NCI-H1092 treated with DMSO at 0.1 percent for 48 hours (cell line): Measurements from ENCODE around the gene SLAMF1.

Experiments
- DNase-seq: peaks from one replicate; lab custom pipeline; 2025; lab: John Stamatoyannopoulos, UW

The SLAMF1 gene

DNA sequence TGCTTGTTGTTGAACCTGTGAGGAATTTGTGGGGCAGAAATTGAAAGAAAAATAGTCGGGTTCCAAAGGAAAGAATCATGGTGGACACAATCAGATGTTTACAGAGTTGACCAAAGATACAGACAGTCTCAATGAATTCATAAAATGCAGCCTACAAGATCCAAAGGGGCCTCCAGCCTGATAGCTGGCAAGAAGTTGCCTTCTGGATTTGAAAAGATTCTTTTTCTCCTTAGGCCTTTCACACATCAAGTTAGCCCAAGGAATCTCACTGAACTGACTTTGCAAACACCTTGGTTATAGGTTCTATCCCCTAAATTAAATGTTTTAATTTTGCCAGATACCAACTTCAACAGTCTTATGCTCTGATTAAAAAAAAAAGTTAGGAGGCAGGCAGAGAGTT lies 21.5 kb downstream of the SLAMF1 start:
- no peak for DNase-seq

DNA sequence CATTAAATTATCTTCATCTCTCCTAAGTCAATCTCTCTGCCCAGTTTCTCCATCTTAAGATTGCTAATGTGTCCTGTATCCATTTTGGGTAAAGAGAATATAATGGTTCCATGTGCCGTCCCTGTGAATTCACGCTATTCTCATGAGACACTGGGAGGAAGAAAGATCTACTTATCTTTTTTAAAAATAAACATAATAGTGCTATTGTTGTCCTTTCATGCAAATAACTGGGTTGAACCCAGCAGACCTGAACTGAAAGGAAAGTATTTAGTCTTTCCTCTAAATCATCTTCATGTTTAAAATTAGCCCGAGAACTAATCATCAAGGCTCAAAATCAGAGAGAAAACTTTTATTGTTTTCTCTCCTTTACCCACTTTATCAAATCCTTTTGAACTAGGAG lies 22.4 kb downstream of the SLAMF1 start:
- DNase-seq = no peak

DNA sequence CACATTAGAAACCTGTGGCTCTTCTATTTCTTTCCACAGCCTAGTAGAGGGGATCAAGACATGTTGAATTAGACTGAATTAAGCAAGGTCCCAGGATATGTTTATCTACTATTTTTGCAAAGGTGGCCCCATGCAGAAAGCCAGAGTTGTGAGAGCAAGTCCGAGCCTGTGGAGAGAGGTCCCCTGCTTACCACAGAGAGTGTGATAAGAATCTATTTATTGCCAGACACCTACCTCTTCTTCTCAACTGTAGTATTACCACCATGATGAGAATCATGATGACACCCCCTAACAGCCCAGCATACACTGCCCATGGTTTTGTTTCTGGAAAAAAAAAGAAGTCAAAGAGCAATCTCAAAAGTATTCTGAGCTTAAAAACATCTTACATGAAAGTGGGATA lies 23.0 kb downstream of the SLAMF1 start:
- no peak for DNase-seq

DNA sequence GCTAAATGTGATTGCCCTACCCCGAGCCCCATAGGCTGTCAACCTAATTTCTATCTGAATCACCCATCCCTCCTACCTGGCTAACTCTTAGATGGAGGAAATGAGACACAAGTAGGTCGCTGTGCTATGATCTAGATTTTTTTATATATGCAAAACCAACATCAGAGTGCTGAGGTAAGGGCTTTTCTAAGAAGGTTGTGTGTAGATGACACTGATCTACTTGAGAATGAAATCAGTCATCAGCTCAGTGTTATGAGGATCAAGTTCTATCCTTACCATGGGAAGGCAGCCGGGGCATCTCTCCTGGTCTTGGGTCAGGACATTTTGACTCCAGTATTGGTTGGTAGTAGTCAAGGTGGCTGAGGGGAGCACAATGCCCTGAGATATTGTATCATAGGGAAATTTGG lies 23.6 kb downstream of the SLAMF1 start:
- no peak for DNase-seq

DNA sequence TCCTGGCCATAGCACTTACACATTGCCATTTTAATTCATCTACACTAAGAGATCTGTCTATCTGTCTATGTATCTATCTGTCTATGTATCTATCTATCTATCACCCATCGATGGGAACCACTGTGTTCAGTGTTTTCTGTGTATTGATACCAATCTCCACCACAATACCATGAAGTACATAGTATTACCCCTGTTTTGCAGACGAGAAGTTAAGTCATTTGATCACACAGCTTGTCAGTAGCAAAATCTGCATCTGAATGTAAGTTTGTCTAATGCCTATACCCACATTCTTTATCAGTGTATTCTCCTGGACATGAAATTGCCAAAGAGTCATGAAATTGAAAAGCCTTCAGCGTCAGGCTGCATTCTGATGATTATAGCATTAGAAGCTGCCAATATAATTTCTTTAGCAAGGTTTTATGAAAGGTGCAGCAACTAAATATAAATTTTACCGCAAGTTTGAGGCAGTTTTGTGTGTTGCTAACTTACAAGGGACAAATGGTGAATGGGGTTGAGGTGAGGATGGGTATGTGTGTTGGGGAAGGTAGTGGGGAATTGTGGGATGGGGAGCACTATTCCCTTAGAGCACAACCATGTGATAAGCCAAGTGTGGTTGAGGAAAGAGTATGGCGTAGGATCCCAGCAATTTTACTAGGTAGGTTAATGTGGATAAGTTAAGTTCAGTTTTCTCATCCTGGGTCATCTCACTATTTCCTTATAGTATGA lies 24.2 kb downstream of the SLAMF1 start:
- no peak for DNase-seq

DNA sequence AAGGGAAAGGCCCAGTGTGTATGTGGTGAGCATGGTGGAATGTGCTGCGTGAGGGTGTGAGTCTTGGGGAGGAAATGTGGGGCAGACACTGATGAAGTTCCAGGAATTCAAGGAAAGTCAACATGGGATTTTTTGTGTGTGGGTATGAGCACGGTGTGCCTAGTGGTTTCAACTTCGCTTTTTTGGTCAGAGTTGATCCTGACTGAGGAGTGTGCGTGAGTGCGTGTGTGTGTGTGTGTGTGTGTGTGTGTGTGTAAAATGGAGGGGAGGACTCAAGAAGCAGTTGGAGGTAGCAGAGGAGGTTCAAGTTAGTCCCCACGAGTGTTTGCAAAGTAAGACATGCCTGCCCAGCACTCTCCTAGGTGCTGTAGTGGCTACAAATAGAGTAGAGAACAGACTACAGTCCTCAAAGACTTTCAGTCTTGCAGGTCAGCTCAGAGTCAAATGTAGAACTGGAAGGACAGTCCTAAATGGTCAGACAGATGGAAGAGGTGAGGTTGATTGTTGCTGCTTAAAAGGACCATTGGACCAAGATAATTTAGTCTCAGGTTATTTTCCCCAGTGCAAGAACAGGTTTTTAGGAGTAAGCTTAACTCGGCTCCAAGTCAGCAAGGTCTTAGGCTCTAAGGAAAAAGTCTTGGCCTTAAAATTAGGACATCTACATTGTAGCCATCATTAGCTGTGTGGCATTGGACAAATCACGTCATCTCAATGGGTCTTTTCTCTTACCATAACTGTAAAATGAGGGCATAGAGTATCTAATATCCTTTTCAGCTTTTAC lies 25.0 kb downstream of the SLAMF1 start:
- DNase-seq = no peak

DNA sequence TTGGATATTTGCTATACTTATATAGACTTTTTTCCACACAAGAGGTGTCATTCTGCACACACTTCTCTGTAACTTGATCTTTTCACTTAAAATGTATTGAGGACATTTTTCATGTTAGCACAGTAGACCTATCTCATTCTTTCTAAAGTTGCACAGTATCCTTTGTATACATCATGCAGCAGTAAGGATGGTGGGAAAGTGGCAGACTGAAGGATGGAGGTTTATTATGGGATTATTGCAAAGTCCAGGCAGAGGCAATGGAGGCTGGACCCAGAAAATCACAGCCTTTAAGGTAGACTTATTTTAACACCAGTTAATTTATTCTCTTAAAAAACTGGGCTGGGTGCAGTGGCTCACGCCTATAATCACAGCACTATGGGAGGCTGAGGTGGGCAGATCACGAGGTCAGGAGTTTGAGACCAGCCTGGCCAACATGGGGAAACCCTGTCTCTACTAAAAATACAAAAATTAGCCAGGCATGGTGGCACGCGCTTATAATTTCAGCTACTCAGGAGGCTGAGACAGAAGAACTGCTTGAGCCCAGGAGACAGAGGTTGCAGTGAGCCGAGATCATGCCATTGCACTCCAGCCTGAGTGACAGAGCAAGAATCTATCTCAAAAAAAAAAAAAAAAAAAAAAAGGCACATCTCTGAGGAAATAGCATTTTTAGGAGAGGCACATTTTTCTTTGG lies 25.8 kb downstream of the SLAMF1 start:
- DNase-seq = no peak

DNA sequence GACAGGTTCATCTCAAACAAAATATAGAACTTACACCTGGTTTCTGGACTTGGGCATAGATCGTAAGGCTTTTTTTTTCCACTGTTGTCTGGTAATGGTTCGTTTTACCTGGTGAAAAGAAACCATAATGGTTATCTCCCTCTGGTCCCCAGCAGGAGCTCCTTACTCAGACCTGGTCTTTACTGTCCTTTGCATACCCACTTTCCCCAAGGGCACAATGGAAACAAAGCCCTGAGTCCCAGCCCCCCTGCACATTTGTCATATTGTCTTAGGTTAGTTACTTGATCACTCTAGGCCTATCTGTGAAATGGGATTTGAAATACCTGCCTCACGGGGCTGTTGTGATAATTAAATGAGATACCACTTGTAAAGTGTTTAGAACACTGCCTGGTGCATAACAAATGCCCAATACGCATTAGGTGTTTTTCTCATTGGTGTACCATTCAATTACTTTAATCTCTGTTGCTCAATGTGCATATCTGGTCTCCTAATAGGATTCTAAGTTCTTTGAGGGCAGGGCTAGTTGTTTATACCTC lies 27.0 kb downstream of the SLAMF1 start:
- DNase-seq = no peak

DNA sequence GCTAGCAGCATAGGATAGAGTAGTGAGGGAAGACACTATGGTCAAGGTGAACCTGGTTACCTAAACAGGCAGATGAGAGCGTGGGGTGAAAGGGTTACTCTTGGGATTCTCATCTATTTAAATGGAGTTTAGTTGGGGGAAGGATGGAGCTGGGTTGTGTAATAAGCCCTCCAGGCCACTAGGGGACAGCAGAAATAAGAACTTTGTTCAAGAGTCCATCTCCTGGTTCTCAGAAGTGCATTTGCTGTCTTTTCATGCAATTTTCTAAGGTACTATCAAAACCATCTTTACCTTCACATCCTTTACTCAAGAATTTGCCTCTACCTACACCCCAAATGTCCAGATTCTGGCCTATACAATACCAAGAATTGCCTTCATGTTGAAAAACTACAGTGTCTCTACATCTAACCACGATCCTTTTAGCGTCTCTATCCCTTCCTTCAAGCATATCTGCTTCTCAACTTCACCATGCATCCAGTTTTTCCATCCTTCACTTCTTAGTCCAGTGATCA lies 28.0 kb downstream of the SLAMF1 start:
- no peak for DNase-seq

DNA sequence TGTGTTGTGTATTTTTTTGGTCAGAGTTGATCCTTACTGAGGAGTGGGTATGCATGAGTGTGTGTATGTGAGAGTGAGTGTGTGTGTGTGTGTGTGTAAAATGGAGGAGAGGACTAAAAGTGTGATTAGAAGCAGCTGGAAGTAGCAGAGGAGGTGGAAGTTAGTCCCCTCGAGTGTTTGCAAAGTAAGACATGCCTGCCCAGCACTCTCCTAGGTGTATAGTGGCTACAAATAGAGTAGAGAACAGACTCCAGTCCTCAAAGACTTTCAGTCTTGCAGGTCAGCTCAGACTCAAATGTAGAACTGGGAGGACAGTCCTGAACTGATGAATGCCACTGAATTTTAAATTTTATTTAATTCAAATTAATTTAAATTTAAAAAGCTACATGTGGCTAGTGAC lies 28.5 kb downstream of the SLAMF1 start:
- no peak for DNase-seq

DNA sequence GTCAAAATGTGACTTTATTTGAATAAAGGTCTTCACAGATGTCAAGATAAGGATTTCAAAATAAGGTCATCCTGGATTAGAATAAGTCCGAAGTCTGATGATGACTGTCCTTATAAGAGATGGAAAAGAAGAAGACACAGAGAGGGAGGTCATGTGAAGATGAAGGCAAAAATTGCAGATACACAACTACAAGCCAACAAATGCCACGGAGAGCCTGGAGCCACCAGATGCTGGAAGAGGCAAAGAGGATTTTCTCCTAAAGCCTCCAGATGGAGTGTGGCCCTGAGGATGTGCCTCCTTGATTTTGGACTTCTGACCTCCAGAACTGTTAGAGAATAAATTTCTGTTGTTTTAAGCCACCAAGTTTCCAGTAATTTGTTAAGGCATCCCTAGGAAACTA lies 31.2 kb downstream of the SLAMF1 start:
- DNase-seq = no peak

DNA sequence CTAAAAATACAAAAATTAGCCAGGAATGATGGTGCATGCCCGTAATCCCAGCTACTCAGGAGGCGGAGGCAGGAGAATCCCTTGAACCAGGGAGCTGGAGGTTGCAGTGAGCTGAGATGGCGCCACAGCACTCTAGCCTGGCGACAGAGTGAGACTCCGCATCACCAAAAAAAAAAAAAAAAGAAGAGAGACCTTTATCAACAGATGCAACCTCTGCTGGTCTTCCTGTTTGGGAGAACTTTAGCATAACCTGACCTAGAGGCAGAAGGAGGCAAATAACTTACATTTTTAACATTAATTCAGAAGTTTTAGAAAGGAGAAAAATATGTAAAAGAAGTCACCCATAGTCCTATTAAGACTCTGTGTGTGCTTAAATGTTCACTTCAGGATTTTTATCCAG lies 32.4 kb downstream of the SLAMF1 start:
- no peak for DNase-seq

DNA sequence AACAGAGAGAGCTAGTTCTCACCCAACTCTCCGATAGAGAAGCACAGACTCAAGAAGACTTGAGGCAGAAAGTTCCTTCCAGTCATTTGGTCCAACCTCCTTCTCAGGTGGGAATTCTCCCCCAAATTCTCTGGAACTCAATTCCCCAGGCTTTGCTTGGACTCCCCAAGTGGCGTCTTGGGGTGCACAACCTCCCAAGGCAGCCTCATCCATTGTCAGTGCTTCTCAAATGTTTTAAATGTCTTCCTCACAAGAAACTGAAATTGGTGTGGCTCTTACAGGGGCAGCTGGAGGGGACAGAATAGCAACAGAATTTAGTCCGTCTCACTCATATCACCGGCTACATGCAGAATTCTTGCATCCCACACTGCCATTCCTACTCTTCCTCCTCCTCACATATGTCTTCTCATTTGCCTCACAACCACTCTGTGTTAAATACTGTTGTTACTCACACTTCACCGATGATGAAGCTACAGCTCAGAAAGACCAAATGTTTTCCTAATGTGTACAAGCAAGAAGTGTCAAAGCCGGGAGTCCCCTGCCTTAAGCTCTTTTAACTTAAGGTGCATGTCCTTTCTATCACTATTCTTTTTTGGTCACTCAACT lies 34.1 kb downstream of the SLAMF1 start:
- DNase-seq = no peak

DNA sequence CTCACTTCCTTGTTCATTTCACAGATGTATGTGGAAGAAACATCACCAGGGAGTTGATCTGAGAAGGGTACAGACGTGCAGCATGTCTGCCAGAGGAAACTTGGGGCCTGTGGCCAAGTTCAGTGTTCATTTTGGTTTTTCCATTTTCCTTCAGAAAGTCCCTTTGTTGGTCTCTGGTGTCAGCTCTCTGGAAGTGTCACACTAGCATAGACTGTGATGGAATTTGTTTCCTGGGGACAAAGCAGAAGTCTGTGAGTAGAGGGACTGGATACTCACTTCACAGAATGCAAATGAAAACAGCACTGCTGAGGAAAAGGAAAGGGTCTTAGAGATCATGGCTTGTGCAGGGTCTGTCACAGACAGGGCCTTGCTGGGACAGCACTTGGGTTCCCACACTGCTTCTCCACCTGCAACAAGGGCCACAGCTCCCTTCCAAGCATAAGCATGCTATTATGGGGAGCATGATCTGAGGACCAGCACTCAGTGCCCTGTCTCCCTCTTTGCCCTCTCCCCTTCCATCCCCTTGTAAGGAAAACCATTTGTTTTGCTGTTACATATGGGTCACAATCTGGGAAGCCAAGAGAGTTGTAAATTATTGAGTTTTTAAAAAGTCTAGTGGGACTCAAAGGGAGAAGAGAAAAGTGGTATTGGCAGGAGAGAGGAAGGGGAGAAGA lies 36.1 kb downstream of the SLAMF1 start:
- no peak for DNase-seq

DNA sequence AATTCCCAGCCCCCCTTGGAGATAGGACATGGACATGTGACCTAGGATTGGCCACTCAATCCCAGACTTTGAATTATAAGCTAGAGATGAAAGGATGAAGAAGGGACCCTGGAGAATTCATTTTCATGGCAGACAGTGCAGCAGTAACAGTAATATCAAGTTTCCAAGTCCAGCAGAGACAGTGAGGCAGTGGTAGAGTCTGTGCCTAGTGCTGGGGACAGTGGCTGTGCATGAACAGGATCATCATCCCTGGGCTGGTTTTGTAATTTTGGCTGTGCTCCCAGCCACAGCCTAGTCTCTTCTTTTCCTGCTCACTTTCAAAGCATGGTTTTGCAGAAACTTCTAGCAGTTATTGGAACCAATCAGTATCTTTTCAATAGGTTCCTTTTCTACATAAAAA lies 37.9 kb downstream of the SLAMF1 start:
- no peak for DNase-seq

DNA sequence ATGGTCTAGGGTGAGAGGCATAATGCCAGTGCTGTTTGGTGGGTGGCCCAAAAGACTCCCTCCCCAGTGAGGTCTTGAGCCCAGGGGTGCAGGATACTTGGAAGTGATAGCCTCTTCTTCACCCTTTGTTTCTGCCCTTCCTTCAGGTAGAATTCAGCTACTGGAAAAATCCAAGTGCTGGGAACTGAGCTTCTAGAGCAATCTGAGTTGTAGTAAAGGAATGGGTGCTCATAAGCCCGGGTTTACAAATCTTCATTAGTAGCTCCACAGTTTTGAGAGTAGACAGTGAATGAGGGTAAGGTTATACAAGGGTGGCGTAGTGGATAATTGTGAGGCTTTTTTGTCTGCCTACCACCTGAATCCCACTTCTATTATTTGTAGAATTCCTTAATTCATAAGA lies 38.3 kb downstream of the SLAMF1 start:
- DNase-seq = no peak

DNA sequence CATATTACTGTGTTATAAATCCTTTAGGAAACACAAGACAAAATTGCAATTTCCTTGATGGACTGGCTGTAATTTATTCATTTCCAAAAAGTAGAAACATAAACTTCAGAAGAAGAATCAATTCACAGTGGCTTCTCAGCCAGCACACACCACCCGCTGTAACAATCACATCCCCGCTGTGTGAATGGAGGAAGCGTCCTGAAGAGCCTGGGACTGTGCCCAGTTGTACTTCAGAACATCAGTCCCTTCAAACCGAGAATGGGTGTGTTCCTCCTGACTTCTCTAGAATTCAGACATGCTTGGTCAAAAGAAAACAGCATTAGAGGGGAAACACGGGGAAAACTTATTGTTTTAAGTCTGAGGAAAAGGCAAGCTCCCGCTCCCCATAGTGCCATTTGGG lies 38.8 kb downstream of the SLAMF1 start:
- no peak for DNase-seq

DNA sequence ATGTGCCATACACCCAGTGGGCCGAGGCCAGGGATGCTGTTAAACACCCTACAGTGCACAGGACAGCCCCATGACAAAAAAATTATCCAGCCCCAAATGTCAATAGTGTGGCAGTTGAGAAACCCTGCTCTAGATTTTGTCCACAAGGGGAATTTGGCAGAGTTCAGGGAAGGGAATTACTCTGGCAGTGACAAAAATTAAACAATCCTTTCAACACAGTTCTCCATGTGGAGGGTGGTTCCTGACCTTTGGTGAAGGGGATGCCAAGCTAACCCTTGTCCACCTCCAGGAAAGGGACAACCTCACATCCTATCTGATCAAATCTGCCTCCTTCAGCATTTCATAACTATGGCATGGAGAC lies 39.2 kb downstream of the SLAMF1 start:
- no peak for DNase-seq

DNA sequence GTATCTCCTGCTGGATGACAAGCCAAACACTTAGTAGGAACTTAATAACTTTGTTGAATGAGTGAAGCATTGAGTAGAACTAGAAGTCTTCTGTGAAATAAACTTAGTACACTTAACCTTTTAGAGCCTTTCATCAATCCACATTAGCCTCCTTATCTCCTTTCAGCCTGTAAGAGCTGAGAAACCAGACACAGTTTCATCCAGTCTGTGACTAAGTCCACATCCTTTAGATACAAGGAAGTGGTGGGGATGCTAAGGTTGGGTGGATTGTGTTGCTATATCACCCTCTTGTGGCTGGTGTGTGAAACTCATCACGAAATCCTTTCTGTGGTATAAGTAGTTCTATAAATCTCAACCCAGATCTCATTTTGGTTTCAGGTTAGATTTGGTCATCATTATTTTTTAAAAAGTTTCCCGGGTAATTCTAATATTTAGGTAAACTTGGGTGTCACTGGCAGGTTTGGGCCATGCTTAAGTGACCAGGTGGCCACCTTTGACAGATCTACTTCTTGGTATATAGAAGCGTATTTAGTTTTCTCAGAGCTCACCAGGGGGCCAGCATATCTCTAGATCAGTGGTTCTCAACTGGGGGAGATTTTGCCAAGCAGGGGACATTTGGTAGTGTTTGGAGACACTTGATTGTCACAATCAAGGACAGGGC lies 39.7 kb downstream of the SLAMF1 start:
- peak; percentile 38 for DNase-seq

DNA sequence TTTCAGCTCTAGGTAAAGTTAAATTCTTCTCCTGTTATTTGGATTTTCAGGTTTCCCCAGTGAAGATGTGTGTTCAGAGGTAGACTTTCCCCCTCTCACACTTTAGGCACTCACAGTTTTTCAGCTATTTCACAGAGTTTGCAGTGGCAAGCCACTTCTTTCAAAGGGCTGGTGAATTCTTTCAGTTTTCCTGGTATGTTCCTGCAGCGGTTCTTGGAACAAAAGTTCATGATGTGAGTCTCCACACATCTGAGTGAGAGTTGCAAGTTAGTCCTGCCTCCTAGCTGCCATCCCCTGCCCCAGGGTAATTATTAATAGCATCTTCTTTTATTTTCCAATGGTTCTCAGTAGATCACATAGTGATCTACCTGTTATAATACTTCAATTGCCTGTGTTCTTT lies 40.2 kb downstream of the SLAMF1 start:
- no peak for DNase-seq

DNA sequence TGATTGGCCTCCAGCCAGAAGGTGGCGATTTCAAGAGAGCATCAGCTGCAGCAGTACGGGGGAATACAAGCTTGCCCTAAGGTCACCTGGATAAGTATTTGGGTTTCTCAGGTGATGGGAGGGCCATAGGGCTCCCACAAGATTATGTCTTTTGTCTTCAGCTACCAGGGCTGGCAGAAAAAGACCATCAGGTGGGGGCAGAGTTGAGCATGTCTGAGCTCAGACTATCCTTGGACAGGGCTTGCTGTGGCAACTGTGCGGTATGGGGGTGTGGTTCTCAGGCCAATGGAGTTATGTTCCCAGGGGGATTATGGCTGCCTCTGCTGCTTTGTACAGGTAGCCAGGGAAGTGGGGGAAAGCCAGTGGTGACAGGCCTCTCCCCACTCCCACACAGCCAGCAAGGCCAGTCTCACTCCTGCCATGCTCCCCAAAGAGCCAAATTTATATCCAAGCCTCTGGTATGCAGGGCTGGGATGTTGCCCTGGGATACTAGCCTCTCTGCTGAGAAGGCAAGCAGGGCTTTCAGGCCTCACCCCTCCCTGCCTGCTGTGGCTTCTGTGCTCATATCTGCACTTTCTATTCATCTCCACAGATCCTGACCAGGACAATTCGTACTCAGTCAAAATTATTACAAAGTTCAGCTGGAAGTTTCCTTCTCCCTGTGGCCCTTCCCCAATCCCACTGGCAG lies 40.9 kb downstream of the SLAMF1 start:
- DNase-seq = no peak
